Eye (tissue), 1 donor: ENCODE data around the gene MLC1.

Experiments
- DNase-seq: peaks from one replicate; pipeline ENCODE4 v3.0.0-alpha.2; 2015

Gene MLC1

GRCh38 chr22:50034126-50035081, 50.8 kb downstream of the MLC1 start:
- DNase-seq, result no peak

- no peak for DNase-seq
Measured at GRCh38 chr22:50032941-50033601, 52.2 kb downstream of the MLC1 start.

GRCh38 chr22:50032109-50032871, 52.9 kb downstream of the MLC1 start:
- DNase-seq, result no peak

GRCh38 chr22:50031189-50032091, 53.8 kb downstream of the MLC1 start:
- DNase-seq, result no peak

- DNase-seq, result peak; percentile 84
Measured at GRCh38 chr22:50030297-50031188, 54.7 kb downstream of the MLC1 start.

GRCh38 chr22:50027639-50028537, 57.3 kb downstream of the MLC1 start:
- DNase-seq, result no peak

GRCh38 chr22:50025993-50026392, 59.2 kb downstream of the MLC1 start:
- DNase-seq, result no peak

GRCh38 chr22:50022171-50022819, 62.9 kb downstream of the MLC1 start:
- DNase-seq, result no peak

GRCh38 chr22:50020606-50021005, 64.6 kb downstream of the MLC1 start:
- no peak for DNase-seq

- no peak for DNase-seq
Measured at GRCh38 chr22:50019316-50019715, 65.9 kb downstream of the MLC1 start.

GRCh38 chr22:50018608-50019285, 66.5 kb downstream of the MLC1 start:
- no peak for DNase-seq

- no peak for DNase-seq
Measured at GRCh38 chr22:50017701-50018224, 67.5 kb downstream of the MLC1 start.

GRCh38 chr22:50016988-50017700, 68.1 kb downstream of the MLC1 start:
- no peak for DNase-seq

GRCh38 chr22:50016308-50016987, 68.8 kb downstream of the MLC1 start:
- DNase-seq, result no peak

- DNase-seq, result no peak
Measured at GRCh38 chr22:50015451-50016307, 69.5 kb downstream of the MLC1 start.

- peak; percentile 27 for DNase-seq
Measured at GRCh38 chr22:50014655-50015401, 70.4 kb downstream of the MLC1 start.
